ENCODE measurements around the gene MTX1.

GRCh38 chr1:155184351-155184811 lies 24.1 kb upstream of the MTX1 start:
- no peak for TF ChIP-seq CTCF (IDR thresholded peaks at IDR 0.05)
- no peak for TF ChIP-seq POLR2A (IDR thresholded peaks at IDR 0.05)

Data from Peyer's patch (tissue), 4 donors.